ENCODE data around the gene ZNF672.

Gene ZNF672

DNA sequence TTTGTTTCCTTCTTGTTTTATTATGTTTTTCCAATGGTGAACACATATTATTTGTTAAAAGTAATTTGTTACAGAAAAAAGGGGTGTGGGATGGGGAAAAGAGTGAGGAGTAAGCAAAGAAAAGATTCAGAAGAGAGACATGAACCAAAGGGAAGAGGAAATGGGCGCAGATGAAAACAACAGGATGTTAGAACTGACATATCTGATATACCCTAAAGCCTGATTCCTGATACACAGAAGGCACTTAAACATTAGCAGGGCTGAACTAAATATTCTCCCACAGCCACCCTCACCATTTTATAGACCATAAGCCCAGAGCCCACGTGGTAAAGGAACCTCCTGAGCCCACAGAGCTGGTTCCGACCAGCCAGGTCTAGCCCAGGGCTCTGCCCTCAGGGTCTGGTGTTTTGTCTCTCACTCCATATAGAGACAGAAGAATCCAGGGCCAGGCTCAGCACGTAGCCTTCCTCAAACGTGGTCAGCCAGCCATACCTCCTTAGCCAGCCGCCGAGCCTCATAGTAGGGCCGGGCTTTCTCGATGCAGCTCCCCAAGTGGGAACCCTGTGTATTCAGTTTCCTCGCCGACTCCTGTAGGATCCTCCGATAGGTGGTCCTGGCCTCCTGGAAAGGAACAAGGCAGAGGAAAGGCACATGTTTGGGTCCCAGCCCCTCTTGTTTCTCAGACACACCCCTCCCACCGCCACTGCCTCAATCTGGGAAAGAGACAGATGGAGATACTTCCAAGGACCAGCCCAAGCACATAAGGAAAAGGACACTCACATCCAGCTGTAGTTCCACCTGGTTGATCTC, 21.8 kb upstream of the ZNF672 start:
- no peak overlapping the region for H3K4me3 ChIP-seq (ENCODE audit: severe bottlenecking)
- no peak for DNase-seq (ENCODE audit: low spot score)
- TF ChIP-seq, protein P1, sequence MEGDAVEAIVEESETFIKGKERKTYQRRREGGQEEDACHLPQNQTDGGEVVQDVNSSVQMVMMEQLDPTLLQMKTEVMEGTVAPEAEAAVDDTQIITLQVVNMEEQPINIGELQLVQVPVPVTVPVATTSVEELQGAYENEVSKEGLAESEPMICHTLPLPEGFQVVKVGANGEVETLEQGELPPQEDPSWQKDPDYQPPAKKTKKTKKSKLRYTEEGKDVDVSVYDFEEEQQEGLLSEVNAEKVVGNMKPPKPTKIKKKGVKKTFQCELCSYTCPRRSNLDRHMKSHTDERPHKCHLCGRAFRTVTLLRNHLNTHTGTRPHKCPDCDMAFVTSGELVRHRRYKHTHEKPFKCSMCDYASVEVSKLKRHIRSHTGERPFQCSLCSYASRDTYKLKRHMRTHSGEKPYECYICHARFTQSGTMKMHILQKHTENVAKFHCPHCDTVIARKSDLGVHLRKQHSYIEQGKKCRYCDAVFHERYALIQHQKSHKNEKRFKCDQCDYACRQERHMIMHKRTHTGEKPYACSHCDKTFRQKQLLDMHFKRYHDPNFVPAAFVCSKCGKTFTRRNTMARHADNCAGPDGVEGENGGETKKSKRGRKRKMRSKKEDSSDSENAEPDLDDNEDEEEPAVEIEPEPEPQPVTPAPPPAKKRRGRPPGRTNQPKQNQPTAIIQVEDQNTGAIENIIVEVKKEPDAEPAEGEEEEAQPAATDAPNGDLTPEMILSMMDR (IDR thresholded peaks at IDR 0.05; ENCODE audit: poor library complexity, severe bottlenecking) = no peak
- no peaks in the 10 kb centered on the region for H3K9me3 ChIP-seq (ENCODE audit: severe bottlenecking)
- H3K27ac ChIP-seq (ENCODE audit: poor library complexity, severe bottlenecking) = no peak overlapping the region
- no peaks in the 10 kb centered on the region for H3K27me3 ChIP-seq (ENCODE audit: insufficient read depth, poor library complexity, severe bottlenecking)
- no peaks in the 10 kb centered on the region for H3K4me1 ChIP-seq (ENCODE audit: insufficient read depth, poor library complexity, severe bottlenecking)
- H3K36me3 ChIP-seq (ENCODE audit: low read depth) = peaks cover 12% of the 10 kb centered on the region
- no peak for ATAC-seq (ENCODE audit: low read depth)

DNA sequence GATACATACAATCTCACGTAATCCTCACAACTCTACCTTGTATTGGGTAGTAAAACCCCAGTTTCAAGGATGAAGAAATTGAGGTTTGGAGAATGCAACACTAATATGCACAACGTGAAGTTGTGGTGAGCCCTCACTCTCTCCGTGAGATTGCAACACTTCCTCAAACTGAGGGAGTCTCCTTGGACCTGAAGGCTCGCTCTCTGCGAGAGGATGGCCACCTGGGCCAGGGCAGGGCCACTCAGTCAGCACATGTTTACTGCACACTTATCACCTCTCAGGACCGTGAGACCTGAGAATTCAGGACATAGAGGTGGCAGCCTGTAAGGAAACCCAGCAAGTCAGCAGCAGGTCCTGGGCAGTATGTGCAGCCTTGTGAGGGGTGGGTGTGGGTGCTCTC, 21.0 kb upstream of the ZNF672 start:
- no peak overlapping the region for H3K4me3 ChIP-seq (ENCODE audit: severe bottlenecking)
- H3K36me3 ChIP-seq (ENCODE audit: low read depth) = peaks cover 12% of the 10 kb centered on the region
- H3K27ac ChIP-seq (ENCODE audit: poor library complexity, severe bottlenecking) = no peak overlapping the region
- TF ChIP-seq, protein P1 (IDR thresholded peaks at IDR 0.05; ENCODE audit: poor library complexity, severe bottlenecking) = no peak
- no peaks in the 10 kb centered on the region for H3K9me3 ChIP-seq (ENCODE audit: severe bottlenecking)
- no peaks in the 10 kb centered on the region for H3K27me3 ChIP-seq (ENCODE audit: insufficient read depth, poor library complexity, severe bottlenecking)
- no peaks in the 10 kb centered on the region for H3K4me1 ChIP-seq (ENCODE audit: insufficient read depth, poor library complexity, severe bottlenecking)
- no peak for ATAC-seq (ENCODE audit: low read depth)
- no peak for DNase-seq (ENCODE audit: low spot score)

DNA sequence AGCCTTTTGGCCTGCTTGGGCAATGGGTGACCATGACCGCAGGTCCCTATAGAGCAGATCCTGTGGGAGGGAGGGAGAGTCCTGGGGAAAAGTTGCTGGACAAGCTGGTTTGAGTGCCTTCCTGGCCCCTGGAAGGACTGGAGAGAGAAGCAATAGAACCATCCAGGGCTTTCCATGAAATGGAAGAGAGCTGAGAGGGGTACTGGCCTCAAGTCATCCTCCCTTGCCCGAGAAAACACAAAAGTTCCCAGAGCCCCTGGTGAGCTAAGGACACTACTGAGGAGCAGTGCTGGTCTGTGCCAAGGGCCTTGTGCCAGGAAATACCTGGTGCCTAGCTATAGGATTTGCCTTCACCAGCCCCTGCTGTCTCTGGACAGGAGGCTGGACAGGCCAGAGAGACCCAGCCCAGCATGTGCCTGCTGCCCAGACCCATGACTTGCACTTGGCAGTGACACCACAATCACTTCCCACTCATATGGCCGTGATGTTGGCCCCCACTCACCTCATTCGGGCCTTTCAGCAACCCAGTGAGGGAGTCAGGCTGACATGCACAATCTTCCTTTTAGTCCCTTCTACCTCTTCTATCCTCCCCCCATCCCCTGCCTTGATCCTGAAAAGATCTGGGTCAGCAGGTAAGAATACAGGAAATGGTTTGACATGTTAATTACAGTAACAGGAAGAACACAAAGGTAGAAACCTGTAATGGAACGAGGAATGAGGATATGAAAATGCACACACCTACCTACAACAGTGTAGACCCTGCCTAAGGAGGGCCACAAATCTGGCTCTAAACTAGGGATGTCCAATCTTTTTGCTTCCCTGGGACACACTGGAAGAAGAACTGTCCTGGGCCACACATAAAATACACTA, 19.3 kb upstream of the ZNF672 start:
- H3K4me3 ChIP-seq (ENCODE audit: severe bottlenecking) = no peak overlapping the region
- no peaks in the 10 kb centered on the region for H3K4me1 ChIP-seq (ENCODE audit: insufficient read depth, poor library complexity, severe bottlenecking)
- TF ChIP-seq, protein P1 (IDR thresholded peaks at IDR 0.05; ENCODE audit: poor library complexity, severe bottlenecking) = no peak
- DNase-seq (ENCODE audit: low spot score) (no peak), ATAC-seq (ENCODE audit: low read depth) (no peak)
- no peaks in the 10 kb centered on the region for H3K27me3 ChIP-seq (ENCODE audit: insufficient read depth, poor library complexity, severe bottlenecking)
- no peaks in the 10 kb centered on the region for H3K9me3 ChIP-seq (ENCODE audit: severe bottlenecking)
- H3K36me3 ChIP-seq (ENCODE audit: low read depth) = peaks cover 24% of the 10 kb centered on the region
- no peak overlapping the region for H3K27ac ChIP-seq (ENCODE audit: poor library complexity, severe bottlenecking)

DNA sequence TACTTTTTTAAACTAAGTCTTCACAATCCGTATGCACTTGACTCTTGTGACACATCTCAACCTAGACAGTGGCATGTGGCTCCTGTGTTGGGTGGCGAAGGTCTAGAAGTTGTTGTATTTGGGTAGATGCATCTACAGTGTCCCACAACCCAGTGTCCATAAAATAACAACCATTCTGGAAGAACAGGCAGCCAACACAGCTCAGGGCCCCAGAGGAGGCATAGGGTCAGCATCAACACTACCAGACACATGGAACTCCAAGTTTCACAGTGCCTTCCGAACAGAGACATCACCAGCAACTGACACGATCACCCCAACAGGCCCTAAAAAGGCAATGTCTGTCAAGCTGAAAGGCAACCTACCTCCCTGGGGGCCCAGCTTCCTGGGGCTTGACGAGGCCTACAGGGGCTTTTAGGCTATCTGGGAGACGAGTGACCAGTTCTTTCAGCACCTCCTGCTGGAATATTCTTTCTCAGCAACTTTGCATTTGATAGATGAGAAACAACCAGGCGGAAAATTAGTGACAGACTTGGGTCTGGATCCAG, 17.9 kb upstream of the ZNF672 start:
- Histone ChIP-seq H3K36me3 (ENCODE audit: low read depth) (peaks cover 32% of the 10 kb centered on the region), H3K27ac (ENCODE audit: poor library complexity, severe bottlenecking) (no peak overlapping the region), H3K9me3 (ENCODE audit: severe bottlenecking) (no peaks in the 10 kb centered on the region), H3K4me3 (ENCODE audit: severe bottlenecking) (no peak overlapping the region), H3K4me1 (ENCODE audit: insufficient read depth, poor library complexity, severe bottlenecking) (no peaks in the 10 kb centered on the region), H3K27me3 (ENCODE audit: insufficient read depth, poor library complexity, severe bottlenecking) (no peaks in the 10 kb centered on the region)
- DNase-seq (ENCODE audit: low spot score) = no peak
- TF ChIP-seq, protein P1 (IDR thresholded peaks at IDR 0.05; ENCODE audit: poor library complexity, severe bottlenecking) = no peak
- no peak for ATAC-seq (ENCODE audit: low read depth)

Data from RWPE2 (cell line).